ENCODE measurements around the gene PPP1R3G. TPM values are rescaled to one million over a fixed set of nuclear protein-coding genes. Genes with fewer than 3 reads are reported as not detected.

The PPP1R3G gene
- total and polyA plus RNA-seq, 2 of the 13 experiments (the other 11 are each of a cell fraction or from before 2014, with no cell fraction given) = 1.2 to 1.3 TPM

GRCh38 chr6:5102267-5102970, 17.3 kb downstream of the PPP1R3G start:
- Histone ChIP-seq H3K79me2 (ENCODE audit: insufficient read depth, low read length) (no peaks in the 10 kb centered on the region), H3K4me2 (ENCODE audit: low read depth, low read length) (no peak overlapping the region), H2AFZ (ENCODE audit: low read length) (no peak overlapping the region), H3K9ac (ENCODE audit: insufficient read depth, low read depth, low read length) (no peak overlapping the region), H4K20me1 (ENCODE audit: insufficient read depth, low read length) (no peaks in the 10 kb centered on the region), H3K9me3 (ENCODE audit: low read length) (no peaks in the 10 kb centered on the region), H3K4me3 (replicated peaks in 1 of 3; ENCODE audit: insufficient read depth in 1 of 3, low read depth in 2 of 3, low read length in 3 of 3) (no peak overlapping the region), H3K4me1 (ENCODE audit: insufficient read depth, low read length) (no peaks in the 10 kb centered on the region), H3K27me3 (ENCODE audit: control insufficient read depth in 1 of 2, insufficient read depth in 2 of 2, low read length in 2 of 2) (no peaks in the 10 kb centered on the region), H3K36me3 (replicated peaks in 1 of 2; ENCODE audit: control insufficient read depth in 1 of 2, insufficient read depth in 2 of 2, low read length in 2 of 2) (peaks cover 0 to 2% of the 10 kb centered on the region in 2 experiments; a peak in 2 of 5 replicates), H3K27ac (ENCODE audit: extremely low read length, insufficient read depth, low read length) (no peak overlapping the region)
- WGBS (ENCODE audit: low lambda C conversion rate) = 97% methylated on average over 8 of the region's 8 CpGs
- intact Hi-C loops (cut with micrococcal nuclease; ENCODE audit: unreplicated experiment) = no loop called here
- no TSS peak for BruUV-seq (replicated peaks)
- ChIA-PET POLR2A (no interaction called here), CTCF (ENCODE audit: low intra/inter-chr PET ratio, low total read pairs) (no interaction called here)
- DNase-seq (ENCODE audit: low spot score) (no peak), ATAC-seq (no peak), FAIRE-seq (no peak)
- in situ Hi-C loops (cut with HindIII; ENCODE audit: extremely low pct_ligation_motif_present, low pct_unique_long_range_greater_than_20kb) = no loop called here
- TF ChIP-seq ZBTB40 (IDR thresholded peaks at IDR 0.05) = no peak
- TF ChIP-seq ZBTB40 (CRISPR knock-in tag; IDR thresholded peaks at IDR 0.05) = no peak
- TF ChIP-seq POLR2A (IDR thresholded peaks at IDR 0.05; ENCODE audit: insufficient read depth in 1 of 2, low read depth in 2 of 2, low read length in 2 of 2) = no peak
- TF ChIP-seq HNRNPK (IDR thresholded peaks at IDR 0.05; ENCODE audit: low read depth, low read length, poor library complexity, severe bottlenecking) = no peak
- no peak for TF ChIP-seq ZNF703 (CRISPR knock-in tag; IDR thresholded peaks at IDR 0.05; ENCODE audit: borderline replicate concordance)
- no peak for TF ChIP-seq RBM22 (optimal IDR thresholded peaks at IDR 0.05; ENCODE audit: low read length)
- no peak for TF ChIP-seq ZFP36L2 (CRISPR knock-in tag; IDR thresholded peaks at IDR 0.05)
- no peak for TF ChIP-seq KLF15 (CRISPR knock-in tag; IDR thresholded peaks at IDR 0.05; ENCODE audit: borderline replicate concordance)
- TF ChIP-seq HOXD1 (CRISPR knock-in tag; IDR thresholded peaks at IDR 0.05) = no peak
- no peak for TF ChIP-seq SP2 (CRISPR knock-in tag; IDR thresholded peaks at IDR 0.05)
- TF ChIP-seq TRIM24 (CRISPR knock-in tag; IDR thresholded peaks at IDR 0.05) = no peak
- TF ChIP-seq, protein P1, sequence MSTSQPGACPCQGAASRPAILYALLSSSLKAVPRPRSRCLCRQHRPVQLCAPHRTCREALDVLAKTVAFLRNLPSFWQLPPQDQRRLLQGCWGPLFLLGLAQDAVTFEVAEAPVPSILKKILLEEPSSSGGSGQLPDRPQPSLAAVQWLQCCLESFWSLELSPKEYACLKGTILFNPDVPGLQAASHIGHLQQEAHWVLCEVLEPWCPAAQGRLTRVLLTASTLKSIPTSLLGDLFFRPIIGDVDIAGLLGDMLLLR (CRISPR knock-in tag; IDR thresholded peaks at IDR 0.05) = no peak
- TF ChIP-seq ZFP37 (CRISPR knock-in tag; IDR thresholded peaks at IDR 0.05; ENCODE audit: borderline replicate concordance) = no peak
- no peak for TF ChIP-seq RNF2 (conservative IDR thresholded peaks at IDR 0.05; ENCODE audit: low read depth)
- TF ChIP-seq ZBTB7B (CRISPR knock-in tag; IDR thresholded peaks at IDR 0.05) = no peak
